SU-DHL-6 (cell line): ENCODE results near the gene IRGQ.

ENCODE experiments used
- CTCF ChIP-seq: fragments of 200-600 bp; sonication (generic); IDR thresholded peaks from one replicate; pipeline ENCODE4 v1.5.1; 2017; ENCODE audit warnings: antibody characterized with exemption, mild to moderate bottlenecking, low read length, moderate library complexity; ENCODE audit not compliant: insufficient read depth, poor library complexity, severe bottlenecking
- EZH2phosphoT487 ChIP-seq: fragments of 200-600 bp; sonication (generic), shearing (Covaris generic); conservative IDR thresholded peaks from 2 replicates; pipeline ENCODE4 v1.6.1; 2018; ENCODE audit warnings: mild to moderate bottlenecking, antibody characterized with exemption, low read length, moderate library complexity, mixed read lengths

- TF ChIP-seq CTCF: peak; percentile 13
- TF ChIP-seq EZH2phosphoT487: no peak
Measured at GRCh38 chr19:43534816-43535761, 60.8 kb downstream of the IRGQ start.
